A549 (cell line): ENCODE results near the gene EYA2.

ENCODE experiments used
- CHD2 ChIP-seq: fragments of 150-350 bp; IDR thresholded peaks from 2 replicates; pipeline ENCODE4 v1.6.1; 2014; ENCODE audit warnings: low read length; ENCODE audit not compliant: partially characterized antibody
- CTCF ChIP-seq: fragments of >200 bp; sonication (Bioruptor Twin); formaldehyde crosslinking; IDR thresholded peaks from 3 replicates; pipeline ENCODE4 v1.5.1; 2016
- ELK1 ChIP-seq: fragments of 150-350 bp; IDR thresholded peaks from 2 replicates; pipeline ENCODE4 v1.6.1; 2014; ENCODE audit warnings: low read depth, mild to moderate bottlenecking, low read length
- EP300 ChIP-seq, 2 experiments: fragments of >200 bp; sonication (Bioruptor Twin); formaldehyde crosslinking; IDR thresholded peaks; 2 replicates in 1 of 2; 3 replicates in 1 of 2; pipeline ENCODE4 v1.6.1; 2016 to 2017
- ESRRA ChIP-seq: fragments of 150-350 bp; IDR thresholded peaks from 2 replicates; pipeline ENCODE4 v1.6.1; 2014; ENCODE audit warnings: mild to moderate bottlenecking, low read length, borderline replicate concordance
- RFX5 ChIP-seq: fragments of 450-650 bp; IDR thresholded peaks from 2 replicates; pipeline ENCODE4 v1.7.1; 2014; ENCODE audit warnings: antibody characterized with exemption, mild to moderate bottlenecking, moderate library complexity

- TF ChIP-seq CTCF (no peak), ELK1 (no peak), RFX5 (no peak), ESRRA (no peak), CHD2 (no peak), EP300 (IDR thresholded peaks at IDR 0.05) (no peak)
Observed at GRCh38 chr20:46975976-46976375, 81.3 kb downstream of the EYA2 start.
